HCT116 (cell line): ENCODE measurements around the gene ERC2. TPM values are rescaled to one million over a fixed set of nuclear protein-coding genes. Genes with fewer than 3 reads are reported as not detected.

ENCODE experiments used
- ATAC-seq: fragments of 200-7000 bp; cut with Tn5 transposase; 2 replicates; pipeline ENCODE4 v1.9.1; 2020; ENCODE audit warnings: mild to moderate bottlenecking, moderate library complexity
- BruUV-seq: library from RNA; stranded (reverse); fragments of 400-500 nt; replicated peaks from 2 replicates; lab custom pipeline; 2021; lab: Mats Ljungman, UMichigan
- CTCF ChIA-PET: fragments of 300-600 bp; sonication (Branson Sonifier 250); formaldehyde crosslinking; loops from one replicate; lab custom pipeline; 2021; ENCODE audit warnings: antibody characterized with exemption; lab: Charles Lee
- POLR2A ChIA-PET: fragments of 300-600, 350-600 bp; sonication (Branson Sonifier 250); formaldehyde crosslinking; loops from one replicate; lab custom pipeline; 2021; ENCODE audit warnings: antibody characterized with exemption; lab: Charles Lee
- RAD21 ChIA-PET, 2 experiments: fragments of 300-600 bp; sonication (Branson Sonifier 250); formaldehyde crosslinking; loops; one replicate each; lab custom pipeline; 2023; ENCODE audit warnings: low total read pairs in 2 of 2; ENCODE audit not compliant: uncharacterized antibody in 2 of 2, unreplicated experiment in 2 of 2, low non-redundant PET in 1 of 2; lab: Charles Lee
- DNase-seq: peaks from one replicate; pipeline ENCODE4 v3.0.0-alpha.2; 2010; ENCODE audit warnings: low read depth, low spot score
- H2AFZ ChIP-seq: fragments of 200-600 bp; shearing (Covaris generic), sonication (generic); 2 replicates; pipeline ENCODE4 v1.6.1; 2017; ENCODE audit warnings: low read depth, mixed run types, mixed read lengths, antibody characterized with exemption, low read length; ENCODE audit not compliant: poor library complexity, severe bottlenecking
- H3K27ac ChIP-seq: 2 replicates; pipeline ENCODE4 v1.5.1; 2012; ENCODE audit warnings: low read depth, low read length
- H3K27me3 ChIP-seq: fragments of 200-600 bp; sonication (generic); 2 replicates; pipeline ENCODE4 v1.6.1; 2016; ENCODE audit warnings: mixed run types, low read length, mixed read lengths; ENCODE audit not compliant: insufficient read depth
- H3K36me3 ChIP-seq, 2 experiments: fragments of 200-500 bp in 1 of 2; fragments of 200-600 bp in 1 of 2; sonication (Bioruptor generic) in 1 of 2; sonication (generic) in 1 of 2; 2 replicates each; pipeline versions ENCODE4 v1.5.1 to v1.6.1; 2014 to 2016; ENCODE audit warnings: low read length in 2 of 2, inconsistent platforms in 1 of 2, mixed read lengths in 1 of 2, mixed run types in 1 of 2; ENCODE audit not compliant: insufficient read depth in 2 of 2, control insufficient read depth in 1 of 2
- H3K4me1 ChIP-seq, 2 experiments: fragments of 200-600 bp in 1 of 2; sonication (generic) in 1 of 2; 2 replicates each; pipeline versions ENCODE4 v1.5.1 to v1.6.1; 2012 to 2017; ENCODE audit warnings: low read length in 2 of 2, inconsistent platforms in 1 of 2, mild to moderate bottlenecking in 1 of 2, mixed read lengths in 1 of 2, mixed run types in 1 of 2, moderate library complexity in 1 of 2; ENCODE audit not compliant: insufficient read depth in 2 of 2, control insufficient read depth in 1 of 2
- H3K4me2 ChIP-seq: fragments of 200-600 bp; sonication (generic); 2 replicates; pipeline ENCODE4 v1.6.1; 2017; ENCODE audit warnings: mixed run types, low read length, mixed read lengths
- H3K4me3 ChIP-seq, 2 experiments: fragments of 200-600 bp in 1 of 2; sonication (generic) in 1 of 2; replicated peaks in 1 of 2; 2 replicates each; pipeline ENCODE4 v1.5.1; 2011 to 2016; ENCODE audit warnings: low read length in 2 of 2, control low read depth in 1 of 2, low read depth in 1 of 2, mild to moderate bottlenecking in 1 of 2, mixed read lengths in 1 of 2, mixed run types in 1 of 2
- H3K79me2 ChIP-seq: fragments of 200-600 bp; sonication (generic); 2 replicates; pipeline ENCODE4 v1.6.1; 2017; ENCODE audit warnings: mild to moderate bottlenecking, mixed run types, low read length, moderate library complexity, mixed read lengths; ENCODE audit not compliant: insufficient read depth
- H3K9ac ChIP-seq: fragments of 200-600 bp; sonication (generic); 2 replicates; pipeline ENCODE4 v1.6.1; 2016; ENCODE audit warnings: low read length, mixed read lengths
- H3K9me2 ChIP-seq: fragments of 200-600 bp; sonication (generic), shearing (Covaris generic); 2 replicates; pipeline ENCODE4 v1.6.1; 2017; ENCODE audit warnings: mixed run types, mild to moderate bottlenecking, moderate library complexity; ENCODE audit not compliant: insufficient read depth
- H3K9me3 ChIP-seq, 2 experiments: fragments of 200-500 bp in 1 of 2; fragments of 200-600 bp in 1 of 2; sonication (Bioruptor generic) in 1 of 2; sonication (generic) in 1 of 2; 2 replicates each; pipeline ENCODE4 v1.6.1; 2014 to 2017; ENCODE audit warnings: low read length in 2 of 2, mixed read lengths in 2 of 2, inconsistent platforms in 1 of 2, low read depth in 1 of 2, mild to moderate bottlenecking in 1 of 2, mixed run types in 1 of 2, moderate library complexity in 1 of 2; ENCODE audit not compliant: control insufficient read depth in 1 of 2, insufficient read depth in 1 of 2
- H4K20me1 ChIP-seq: fragments of 200-600 bp; sonication (generic), shearing (Covaris generic); 2 replicates; pipeline ENCODE4 v1.6.1; 2017; ENCODE audit warnings: mixed run types, mild to moderate bottlenecking, moderate library complexity; ENCODE audit not compliant: insufficient read depth
- EGR1 ChIP-seq: IDR thresholded peaks from 2 replicates; pipeline ENCODE4 v1.6.1; 2012; ENCODE audit warnings: low read depth
- EZH2 ChIP-seq: fragments of 200-600 bp; sonication (generic); IDR thresholded peaks from 2 replicates; pipeline ENCODE4 v1.6.1; 2017; ENCODE audit warnings: antibody characterized with exemption, mixed run types
- FOSL1 ChIP-seq: IDR thresholded peaks from 2 replicates; pipeline ENCODE4 v1.6.1; 2012; ENCODE audit warnings: low read depth
- POLR2A ChIP-seq: IDR thresholded peaks from 2 replicates; pipeline ENCODE4 v1.7.0; 2011; ENCODE audit warnings: borderline replicate concordance; ENCODE audit not compliant: insufficient read depth, insufficient read length; ENCODE audit errors: extremely low read depth
- POLR2AphosphoS5 ChIP-seq: IDR thresholded peaks from 2 replicates; pipeline ENCODE4 v1.6.1; 2011; ENCODE audit warnings: mild to moderate bottlenecking, low read depth, low read length, moderate library complexity
- RAD21 ChIP-seq: IDR thresholded peaks from 2 replicates; pipeline ENCODE4 v1.6.1; 2012; ENCODE audit warnings: low read depth, mild to moderate bottlenecking
- SIN3A ChIP-seq: IDR thresholded peaks from 2 replicates; pipeline ENCODE4 v1.6.1; 2012; ENCODE audit warnings: low read depth
- SRF ChIP-seq: IDR thresholded peaks from 2 replicates; pipeline ENCODE4 v1.6.1; 2012; ENCODE audit warnings: low read depth
- TCF7L2 ChIP-seq: IDR thresholded peaks from 2 replicates; pipeline ENCODE4 v1.7.0; 2011; ENCODE audit warnings: borderline replicate concordance, inconsistent platforms; ENCODE audit not compliant: insufficient read depth, insufficient read length; ENCODE audit errors: extremely low read depth
- ZBTB33 ChIP-seq: IDR thresholded peaks from 2 replicates; pipeline ENCODE4 v1.6.1; 2011; ENCODE audit warnings: mild to moderate bottlenecking, low read length, moderate library complexity; ENCODE audit not compliant: insufficient replicate concordance; ENCODE audit errors: extremely low read depth
- ZFX ChIP-seq: fragments of 450-650 bp; IDR thresholded peaks from 2 replicates; pipeline ENCODE4 v1.6.1; 2017
- ZNF274 ChIP-seq: fragments of 200-500 bp; sonication (Bioruptor generic); IDR thresholded peaks from 2 replicates; pipeline ENCODE4 v1.6.1; 2014; ENCODE audit warnings: mild to moderate bottlenecking, low read depth, low read length, inconsistent platforms
- intact Hi-C: fragments of 100-400 bp; cut with micrococcal nuclease; formaldehyde crosslinking; loops from 2 replicates; pipeline ENCODE4 v1.10.0; 2022
- total RNA-seq: library from RNA; stranded (reverse); gene quantifications from one replicate; pipeline ENCODE4 v1.2.1, GENCODE V29; 2021; ENCODE audit not compliant: unreplicated experiment
- TF ChIP-seq, protein P1 (sequence below), 3 experiments: fragments of 200-600 bp in 1 of 3; sonication (generic) in 1 of 3; IDR thresholded peaks in 2 of 3; conservative IDR thresholded peaks in 1 of 3; 2 replicates each; pipeline ENCODE4 v1.5.1; 2012 to 2017; ENCODE audit warnings: low read depth in 2 of 3, low read length in 2 of 3, antibody characterized with exemption in 1 of 3, borderline replicate concordance in 1 of 3, control low read depth in 1 of 3, mild to moderate bottlenecking in 1 of 3, mixed read lengths in 1 of 3, mixed run types in 1 of 3, moderate library complexity in 1 of 3; ENCODE audit not compliant: insufficient read depth in 1 of 3
- TF ChIP-seq, protein P2 (sequence below): IDR thresholded peaks from 2 replicates; pipeline ENCODE4 v1.6.1; 2012; ENCODE audit warnings: low read depth

The ERC2 gene
- total RNA-seq, 1 experiment from 2014 or later, result not detected

- H3K27ac ChIP-seq, result no peak overlapping the region
- intact Hi-C loops, result no loop called here
- no peaks in the 10 kb centered on the region for H3K4me1 ChIP-seq
- H3K4me2 ChIP-seq, result no peak overlapping the region
- ATAC-seq, result no peak
- H3K4me3 ChIP-seq, result no peak overlapping the region
- ChIA-PET CTCF (no interaction called here), RAD21 (no interaction called here)
- no peaks in the 10 kb centered on the region for H3K9me3 ChIP-seq
- no peak overlapping the region for H3K9ac ChIP-seq
- no TSS peak for BruUV-seq
- H2AFZ ChIP-seq, result no peak overlapping the region
- TF ChIP-seq, protein P1, sequence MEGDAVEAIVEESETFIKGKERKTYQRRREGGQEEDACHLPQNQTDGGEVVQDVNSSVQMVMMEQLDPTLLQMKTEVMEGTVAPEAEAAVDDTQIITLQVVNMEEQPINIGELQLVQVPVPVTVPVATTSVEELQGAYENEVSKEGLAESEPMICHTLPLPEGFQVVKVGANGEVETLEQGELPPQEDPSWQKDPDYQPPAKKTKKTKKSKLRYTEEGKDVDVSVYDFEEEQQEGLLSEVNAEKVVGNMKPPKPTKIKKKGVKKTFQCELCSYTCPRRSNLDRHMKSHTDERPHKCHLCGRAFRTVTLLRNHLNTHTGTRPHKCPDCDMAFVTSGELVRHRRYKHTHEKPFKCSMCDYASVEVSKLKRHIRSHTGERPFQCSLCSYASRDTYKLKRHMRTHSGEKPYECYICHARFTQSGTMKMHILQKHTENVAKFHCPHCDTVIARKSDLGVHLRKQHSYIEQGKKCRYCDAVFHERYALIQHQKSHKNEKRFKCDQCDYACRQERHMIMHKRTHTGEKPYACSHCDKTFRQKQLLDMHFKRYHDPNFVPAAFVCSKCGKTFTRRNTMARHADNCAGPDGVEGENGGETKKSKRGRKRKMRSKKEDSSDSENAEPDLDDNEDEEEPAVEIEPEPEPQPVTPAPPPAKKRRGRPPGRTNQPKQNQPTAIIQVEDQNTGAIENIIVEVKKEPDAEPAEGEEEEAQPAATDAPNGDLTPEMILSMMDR (IDR thresholded peaks at IDR 0.05 in 2 of 3, conservative IDR thresholded peaks at IDR 0.05 in 1 of 3; ENCODE audit: borderline replicate concordance in 1 of 3, insufficient read depth in 1 of 3, low read depth in 2 of 3, low read length in 2 of 3), result no peak
- no peak for TF ChIP-seq SIN3A
- TF ChIP-seq, all 23 proteins: peak for 0
- Histone ChIP-seq H3K36me3 (no peaks in the 10 kb centered on the region), H3K27me3 (no peaks in the 10 kb centered on the region), H3K9me2 (no peaks in the 10 kb centered on the region), H3K79me2 (no peaks in the 10 kb centered on the region), H4K20me1 (no peaks in the 10 kb centered on the region)
- POLR2A ChIA-PET, result no interaction called here
- DNase-seq, result no peak
Observed at GRCh38 chr3:56086355-56086754, 381.9 kb downstream of the ERC2 start.

GRCh38 chr3:56081246-56081645 lies 387.0 kb downstream of the ERC2 start:
- BruUV-seq, result no TSS peak
- H4K20me1 ChIP-seq, result no peaks in the 10 kb centered on the region
- H3K9me3 ChIP-seq, result no peaks in the 10 kb centered on the region
- no peaks in the 10 kb centered on the region for H3K9me2 ChIP-seq
- H3K79me2 ChIP-seq, result no peaks in the 10 kb centered on the region
- H3K27ac ChIP-seq, result no peak overlapping the region
- ChIA-PET CTCF (no interaction called here), RAD21 (no interaction called here), POLR2A (no interaction called here)
- H3K4me1 ChIP-seq, result no peaks in the 10 kb centered on the region
- H3K4me3 ChIP-seq, result no peak overlapping the region
- no peaks in the 10 kb centered on the region for H3K27me3 ChIP-seq
- DNase-seq (no peak), ATAC-seq (no peak)
- no peak overlapping the region for H3K9ac ChIP-seq
- no peak overlapping the region for H2AFZ ChIP-seq
- H3K36me3 ChIP-seq, result no peaks in the 10 kb centered on the region
- intact Hi-C loops, result no loop called here
- H3K4me2 ChIP-seq, result no peak overlapping the region
- TF ChIP-seq EGR1 (no peak), ZBTB33 (no peak), EZH2 (no peak), FOSL1 (no peak), ZFX (no peak), POLR2AphosphoS5 (no peak), SRF (no peak), RAD21 (no peak), ZNF274 (no peak), SIN3A (no peak), POLR2A (no peak), TCF7L2 (no peak)
- TF ChIP-seq, protein P2, sequence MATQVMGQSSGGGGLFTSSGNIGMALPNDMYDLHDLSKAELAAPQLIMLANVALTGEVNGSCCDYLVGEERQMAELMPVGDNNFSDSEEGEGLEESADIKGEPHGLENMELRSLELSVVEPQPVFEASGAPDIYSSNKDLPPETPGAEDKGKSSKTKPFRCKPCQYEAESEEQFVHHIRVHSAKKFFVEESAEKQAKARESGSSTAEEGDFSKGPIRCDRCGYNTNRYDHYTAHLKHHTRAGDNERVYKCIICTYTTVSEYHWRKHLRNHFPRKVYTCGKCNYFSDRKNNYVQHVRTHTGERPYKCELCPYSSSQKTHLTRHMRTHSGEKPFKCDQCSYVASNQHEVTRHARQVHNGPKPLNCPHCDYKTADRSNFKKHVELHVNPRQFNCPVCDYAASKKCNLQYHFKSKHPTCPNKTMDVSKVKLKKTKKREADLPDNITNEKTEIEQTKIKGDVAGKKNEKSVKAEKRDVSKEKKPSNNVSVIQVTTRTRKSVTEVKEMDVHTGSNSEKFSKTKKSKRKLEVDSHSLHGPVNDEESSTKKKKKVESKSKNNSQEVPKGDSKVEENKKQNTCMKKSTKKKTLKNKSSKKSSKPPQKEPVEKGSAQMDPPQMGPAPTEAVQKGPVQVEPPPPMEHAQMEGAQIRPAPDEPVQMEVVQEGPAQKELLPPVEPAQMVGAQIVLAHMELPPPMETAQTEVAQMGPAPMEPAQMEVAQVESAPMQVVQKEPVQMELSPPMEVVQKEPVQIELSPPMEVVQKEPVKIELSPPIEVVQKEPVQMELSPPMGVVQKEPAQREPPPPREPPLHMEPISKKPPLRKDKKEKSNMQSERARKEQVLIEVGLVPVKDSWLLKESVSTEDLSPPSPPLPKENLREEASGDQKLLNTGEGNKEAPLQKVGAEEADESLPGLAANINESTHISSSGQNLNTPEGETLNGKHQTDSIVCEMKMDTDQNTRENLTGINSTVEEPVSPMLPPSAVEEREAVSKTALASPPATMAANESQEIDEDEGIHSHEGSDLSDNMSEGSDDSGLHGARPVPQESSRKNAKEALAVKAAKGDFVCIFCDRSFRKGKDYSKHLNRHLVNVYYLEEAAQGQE, result no peak
